Measurements from ENCODE around the gene ZBTB9.

ZBTB9 gene

GRCh38 chr6:33442283-33442682 is 12.1 kb upstream of the ZBTB9 start:
- H3K27me3 ChIP-seq (replicated peaks; ENCODE audit: control insufficient read depth, insufficient read depth, low read length): no peaks in the 10 kb centered on the region
- TF ChIP-seq CTCF (IDR thresholded peaks at IDR 0.05; ENCODE audit: insufficient read depth, low read length, poor library complexity, severe bottlenecking): no peak
- no peak for DNase-seq (ENCODE audit: extremely low read depth, insufficient read length)
- H3K4me3 ChIP-seq (replicated peaks; ENCODE audit: low read depth, low read length): no peak overlapping the region
- H3K36me3 ChIP-seq (ENCODE audit: control insufficient read depth, insufficient read depth, low read length): peaks cover 13% of the 10 kb centered on the region

DNA sequence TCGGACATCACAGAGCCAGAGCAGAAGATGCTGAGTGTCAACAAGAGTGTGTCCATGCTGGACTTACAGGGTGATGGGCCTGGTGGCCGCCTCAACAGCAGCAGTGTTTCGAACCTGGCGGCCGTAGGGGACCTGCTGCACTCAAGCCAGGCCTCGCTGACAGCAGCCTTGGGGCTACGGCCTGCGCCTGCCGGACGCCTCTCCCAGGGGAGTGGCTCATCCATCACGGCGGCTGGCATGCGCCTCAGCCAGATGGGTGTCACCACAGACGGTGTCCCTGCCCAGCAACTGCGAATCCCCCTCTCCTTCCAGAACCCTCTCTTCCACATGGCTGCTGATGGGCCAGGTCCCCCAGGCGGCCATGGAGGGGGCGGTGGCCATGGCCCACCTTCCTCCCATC is 11.4 kb upstream of the ZBTB9 start:
- Histone ChIP-seq H3K27me3 (replicated peaks; ENCODE audit: control insufficient read depth, insufficient read depth, low read length) (no peaks in the 10 kb centered on the region), H3K4me3 (replicated peaks; ENCODE audit: low read depth, low read length) (no peak overlapping the region), H3K36me3 (ENCODE audit: control insufficient read depth, insufficient read depth, low read length) (peaks cover 16% of the 10 kb centered on the region)
- no peak for DNase-seq (ENCODE audit: extremely low read depth, insufficient read length)
- no peak for TF ChIP-seq CTCF (IDR thresholded peaks at IDR 0.05; ENCODE audit: insufficient read depth, low read length, poor library complexity, severe bottlenecking)

- Histone ChIP-seq H3K4me3 (replicated peaks; ENCODE audit: low read depth, low read length) (no peak overlapping the region), H3K36me3 (ENCODE audit: control insufficient read depth, insufficient read depth, low read length) (peaks cover 11% of the 10 kb centered on the region), H3K27me3 (replicated peaks; ENCODE audit: control insufficient read depth, insufficient read depth, low read length) (no peaks in the 10 kb centered on the region)
- TF ChIP-seq CTCF (IDR thresholded peaks at IDR 0.05; ENCODE audit: insufficient read depth, low read length, poor library complexity, severe bottlenecking): no peak
- DNase-seq (ENCODE audit: extremely low read depth, insufficient read length): no peak
These were observed 10.5 kb upstream of the ZBTB9 start for GRCh38 chr6:33443619-33444504.

DNA sequence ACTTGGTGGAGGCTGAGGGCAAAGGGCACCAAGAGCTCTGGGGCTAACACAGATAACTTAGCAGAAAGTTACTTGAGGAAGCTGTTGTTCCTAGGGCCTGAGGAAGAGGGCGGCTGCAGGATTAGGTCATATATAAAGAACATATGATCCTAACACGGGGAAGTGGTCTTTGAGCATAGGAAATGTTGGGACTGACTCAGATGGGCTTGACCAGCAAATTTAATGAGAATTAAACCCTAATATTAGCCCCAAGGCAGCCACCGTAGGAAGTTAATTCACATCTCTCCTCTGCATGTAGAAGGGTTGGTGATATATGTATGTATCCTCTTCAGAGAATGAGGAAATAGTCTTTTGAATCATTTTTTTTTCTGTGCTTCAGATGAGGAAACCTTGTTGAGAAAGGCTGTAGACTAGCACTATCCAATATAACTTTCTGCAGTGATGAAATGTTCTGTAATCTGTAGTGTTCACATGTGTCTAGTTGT is 9.2 kb upstream of the ZBTB9 start:
- Histone ChIP-seq H3K27me3 (replicated peaks; ENCODE audit: control insufficient read depth, insufficient read depth, low read length) (no peaks in the 10 kb centered on the region), H3K36me3 (ENCODE audit: control insufficient read depth, insufficient read depth, low read length) (peaks cover 17% of the 10 kb centered on the region), H3K4me3 (replicated peaks; ENCODE audit: low read depth, low read length) (no peak overlapping the region)
- TF ChIP-seq CTCF (IDR thresholded peaks at IDR 0.05; ENCODE audit: insufficient read depth, low read length, poor library complexity, severe bottlenecking): no peak
- no peak for DNase-seq (ENCODE audit: extremely low read depth, insufficient read length)

DNA sequence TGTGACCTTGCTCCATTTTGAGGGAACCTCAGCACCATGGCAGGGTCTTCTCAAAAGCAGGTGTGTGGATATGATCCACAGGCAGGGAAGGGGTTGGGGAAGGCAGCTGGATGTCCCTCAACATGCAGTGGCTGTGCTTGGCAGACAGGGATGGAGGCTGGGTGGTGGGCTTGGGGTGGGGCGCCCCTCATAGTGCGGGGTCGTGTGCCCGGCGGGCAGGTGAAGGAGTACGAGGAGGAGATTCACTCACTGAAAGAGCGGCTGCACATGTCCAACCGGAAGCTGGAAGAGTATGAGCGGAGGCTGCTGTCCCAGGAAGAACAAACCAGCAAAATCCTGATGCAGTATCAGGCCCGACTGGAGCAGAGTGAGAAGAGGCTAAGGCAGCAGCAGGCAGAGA is 8.0 kb upstream of the ZBTB9 start:
- H3K36me3 ChIP-seq (ENCODE audit: control insufficient read depth, insufficient read depth, low read length): peaks cover 17% of the 10 kb centered on the region
- TF ChIP-seq CTCF (IDR thresholded peaks at IDR 0.05; ENCODE audit: insufficient read depth, low read length, poor library complexity, severe bottlenecking): no peak
- no peak overlapping the region for H3K4me3 ChIP-seq (replicated peaks; ENCODE audit: low read depth, low read length)
- no peak for DNase-seq (ENCODE audit: extremely low read depth, insufficient read length)
- no peaks in the 10 kb centered on the region for H3K27me3 ChIP-seq (replicated peaks; ENCODE audit: control insufficient read depth, insufficient read depth, low read length)
